HL-60/S4 treated with retinoic acid at 250 ng/mL for 4 days and 3 days (cell line): ENCODE data around the gene ZNF200.
"Not testable (repeated sequence)": the region's sequence is repeated elsewhere in the genome, so short reads cannot be mapped to it uniquely, and the experiment has no call there.

Source experiments
- in situ Hi-C: fragments of 300-500 bp; cut with MboI; formaldehyde crosslinking; loops from 2 replicates; pipeline ENCODE4 v1.7.0; 2022; ENCODE audit warnings: low sequenced_read_pairs

Gene ZNF200

GRCh38 chr16:3254309-3254708 is 19.4 kb upstream of the ZNF200 start:
- in situ Hi-C loops = no loop called here

GRCh38 chr16:3252967-3253366 is 18.0 kb upstream of the ZNF200 start:
- in situ Hi-C loops = no loop called here

GRCh38 chr16:3249451-3249850 is 14.5 kb upstream of the ZNF200 start:
- in situ Hi-C loops = no loop called here

GRCh38 chr16:3249020-3249419 is 14.1 kb upstream of the ZNF200 start:
- in situ Hi-C loops = no loop called here

GRCh38 chr16:3248596-3248995 is 13.6 kb upstream of the ZNF200 start:
- in situ Hi-C loops = no loop called here

GRCh38 chr16:3246876-3247275 is 11.9 kb upstream of the ZNF200 start:
- in situ Hi-C loops = no loop called here

- in situ Hi-C loops = no loop called here
Measured at GRCh38 chr16:3246002-3246401, 11.0 kb upstream of the ZNF200 start.

GRCh38 chr16:3243882-3244281 is 8.9 kb upstream of the ZNF200 start:
- in situ Hi-C loops = no loop called here

GRCh38 chr16:3242709-3243108 is 7.8 kb upstream of the ZNF200 start:
- in situ Hi-C loops = no loop called here

GRCh38 chr16:3241761-3242160 is 6.8 kb upstream of the ZNF200 start:
- in situ Hi-C loops = no loop called here

- in situ Hi-C loops = no loop called here
Measured at GRCh38 chr16:3235856-3236669, 1.1 kb upstream of the ZNF200 start.

GRCh38 chr16:3234543-3234856 is 458 bp downstream of the ZNF200 start:
- in situ Hi-C loops = no loop called here

GRCh38 chr16:3223913-3224515 is 10.9 kb downstream of the ZNF200 start:
- in situ Hi-C loops = no loop called here

GRCh38 chr16:3220839-3221238 is 14.1 kb downstream of the ZNF200 start:
- in situ Hi-C loops = no loop called here

GRCh38 chr16:3216263-3216640 is 18.7 kb downstream of the ZNF200 start:
- in situ Hi-C loops = no loop called here

GRCh38 chr16:3215601-3216262 is 19.2 kb downstream of the ZNF200 start:
- in situ Hi-C loops = no loop called here

- in situ Hi-C loops = no loop called here
Measured at GRCh38 chr16:3214904-3215600, 19.9 kb downstream of the ZNF200 start.

- in situ Hi-C loops = no loop called here
Measured at GRCh38 chr16:3212567-3212966, 22.4 kb downstream of the ZNF200 start.

- in situ Hi-C loops = no loop called here
Measured at GRCh38 chr16:3212006-3212405, 23.0 kb downstream of the ZNF200 start.

- in situ Hi-C loops = no loop called here
Measured at GRCh38 chr16:3207086-3207953, 27.6 kb downstream of the ZNF200 start.

- in situ Hi-C loops = not testable (repeated sequence)
Measured at GRCh38 chr16:3205939-3206338, 29.0 kb downstream of the ZNF200 start.
